Prostate gland (tissue), 2 donors: Measurements from ENCODE around the gene EXOC3. TPM values are rescaled to one million over a fixed set of nuclear protein-coding genes. Genes with fewer than 3 reads are reported as not detected.

Experiments used
- DNase-seq: peaks from one replicate; pipeline ENCODE4 v3.0.0-alpha.2; 2019; ENCODE audit warnings: low spot score
- H3K27ac ChIP-seq, 2 donors: fragments of 200-600 bp; sonication (generic); 2 replicates each; pipeline ENCODE4 v1.5.1; 2017 to 2019
- H3K27me3 ChIP-seq: fragments of 200-600 bp; sonication (generic); replicated peaks from 2 replicates; pipeline ENCODE4 v1.5.1; 2019; ENCODE audit not compliant: insufficient read depth
- H3K36me3 ChIP-seq, 2 donors: fragments of 200-600 bp; sonication (generic); 1 replicate in 1 of 2; 2 replicates in 1 of 2; pipeline versions ENCODE4 v1.5.1 to v1.8.1; 2017 to 2019
- H3K4me1 ChIP-seq: fragments of 200-600 bp; sonication (generic); replicated peaks from 2 replicates; pipeline ENCODE4 v1.5.1; 2019
- H3K4me3 ChIP-seq, 2 donors: fragments of 200-600 bp; sonication (generic); 2 replicates each; pipeline ENCODE4 v1.5.1; 2017 to 2019
- H3K9me3 ChIP-seq: fragments of 200-600 bp; sonication (generic); 2 replicates; pipeline ENCODE4 v1.5.1; 2017
- POLR2A ChIP-seq: fragments of 450-650 bp; IDR thresholded peaks from one replicate; pipeline ENCODE4 v1.6.1; 2016; ENCODE audit warnings: antibody characterized with exemption, mild to moderate bottlenecking
- POLR2AphosphoS5 ChIP-seq: sonication (generic); formaldehyde crosslinking; IDR thresholded peaks from one replicate; pipeline ENCODE4 v1.6.1; 2017; ENCODE audit warnings: antibody characterized with exemption
- WGBS: methylation state at CpG from one replicate; pipeline ENCODE4 v1.1.5; 2018; 5-methylcytosine and 5-hydroxymethylcytosine counted together
- intact Hi-C: fragments of 100-400 bp; cut with DNase I; formaldehyde crosslinking; loops from one replicate; pipeline ENCODE4 v1.14.2; 2022
- total RNA-seq, 2 donors: library from RNA; depleted of rRNA; stranded (reverse); fragments of >200 nt; gene quantifications; one replicate each; pipeline ENCODE4 v1.1.0, GENCODE V29; 2016
- TF ChIP-seq, protein P1 (sequence below), 4 experiments: fragments of 200-600 bp in 2 of 4; fragments of 450-650 bp in 2 of 4; sonication (generic) in 2 of 4; IDR thresholded peaks; 1 replicate in 3 of 4; 2 replicates in 1 of 4; pipeline ENCODE4 v1.5.1; 2016 to 2019; ENCODE audit warnings: antibody characterized with exemption in 4 of 4, mild to moderate bottlenecking in 2 of 4, moderate library complexity in 2 of 4

Gene EXOC3
- total RNA-seq, 2 donors from 2014 or later = 44.3 to 79.7 TPM

- no peaks in the 10 kb centered on the region for H3K4me1 ChIP-seq
- H3K27ac ChIP-seq = no peak overlapping the region
- no peaks in the 10 kb centered on the region for H3K9me3 ChIP-seq
- H3K36me3 ChIP-seq = no peaks in the 10 kb centered on the region
- intact Hi-C loops = no loop called here
- H3K27me3 ChIP-seq = no peaks in the 10 kb centered on the region
- 86% methylated on average over 11 of the region's 11 CpGs for WGBS
- H3K4me3 ChIP-seq = no peak overlapping the region
- TF ChIP-seq POLR2AphosphoS5 = no peak
- no peak for TF ChIP-seq POLR2A
- TF ChIP-seq, protein P1, sequence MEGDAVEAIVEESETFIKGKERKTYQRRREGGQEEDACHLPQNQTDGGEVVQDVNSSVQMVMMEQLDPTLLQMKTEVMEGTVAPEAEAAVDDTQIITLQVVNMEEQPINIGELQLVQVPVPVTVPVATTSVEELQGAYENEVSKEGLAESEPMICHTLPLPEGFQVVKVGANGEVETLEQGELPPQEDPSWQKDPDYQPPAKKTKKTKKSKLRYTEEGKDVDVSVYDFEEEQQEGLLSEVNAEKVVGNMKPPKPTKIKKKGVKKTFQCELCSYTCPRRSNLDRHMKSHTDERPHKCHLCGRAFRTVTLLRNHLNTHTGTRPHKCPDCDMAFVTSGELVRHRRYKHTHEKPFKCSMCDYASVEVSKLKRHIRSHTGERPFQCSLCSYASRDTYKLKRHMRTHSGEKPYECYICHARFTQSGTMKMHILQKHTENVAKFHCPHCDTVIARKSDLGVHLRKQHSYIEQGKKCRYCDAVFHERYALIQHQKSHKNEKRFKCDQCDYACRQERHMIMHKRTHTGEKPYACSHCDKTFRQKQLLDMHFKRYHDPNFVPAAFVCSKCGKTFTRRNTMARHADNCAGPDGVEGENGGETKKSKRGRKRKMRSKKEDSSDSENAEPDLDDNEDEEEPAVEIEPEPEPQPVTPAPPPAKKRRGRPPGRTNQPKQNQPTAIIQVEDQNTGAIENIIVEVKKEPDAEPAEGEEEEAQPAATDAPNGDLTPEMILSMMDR (IDR thresholded peaks at IDR 0.05) = no peak
- no peak for DNase-seq
Measured at GRCh38 chr5:454936-455335, 12.0 kb downstream of the EXOC3 start.

GRCh38 chr5:455806-456205 is 12.8 kb downstream of the EXOC3 start:
- Histone ChIP-seq H3K9me3 (no peaks in the 10 kb centered on the region), H3K4me3 (no peak overlapping the region), H3K4me1 (no peaks in the 10 kb centered on the region), H3K36me3 (no peaks in the 10 kb centered on the region), H3K27me3 (no peaks in the 10 kb centered on the region), H3K27ac (no peak overlapping the region)
- TF ChIP-seq, protein P1 (IDR thresholded peaks at IDR 0.05) = no peak
- TF ChIP-seq POLR2A (no peak), POLR2AphosphoS5 (no peak)
- DNase-seq = no peak
- WGBS = 90% methylated on average over 11 of the region's 11 CpGs
- intact Hi-C loops = no loop called here

DNA sequence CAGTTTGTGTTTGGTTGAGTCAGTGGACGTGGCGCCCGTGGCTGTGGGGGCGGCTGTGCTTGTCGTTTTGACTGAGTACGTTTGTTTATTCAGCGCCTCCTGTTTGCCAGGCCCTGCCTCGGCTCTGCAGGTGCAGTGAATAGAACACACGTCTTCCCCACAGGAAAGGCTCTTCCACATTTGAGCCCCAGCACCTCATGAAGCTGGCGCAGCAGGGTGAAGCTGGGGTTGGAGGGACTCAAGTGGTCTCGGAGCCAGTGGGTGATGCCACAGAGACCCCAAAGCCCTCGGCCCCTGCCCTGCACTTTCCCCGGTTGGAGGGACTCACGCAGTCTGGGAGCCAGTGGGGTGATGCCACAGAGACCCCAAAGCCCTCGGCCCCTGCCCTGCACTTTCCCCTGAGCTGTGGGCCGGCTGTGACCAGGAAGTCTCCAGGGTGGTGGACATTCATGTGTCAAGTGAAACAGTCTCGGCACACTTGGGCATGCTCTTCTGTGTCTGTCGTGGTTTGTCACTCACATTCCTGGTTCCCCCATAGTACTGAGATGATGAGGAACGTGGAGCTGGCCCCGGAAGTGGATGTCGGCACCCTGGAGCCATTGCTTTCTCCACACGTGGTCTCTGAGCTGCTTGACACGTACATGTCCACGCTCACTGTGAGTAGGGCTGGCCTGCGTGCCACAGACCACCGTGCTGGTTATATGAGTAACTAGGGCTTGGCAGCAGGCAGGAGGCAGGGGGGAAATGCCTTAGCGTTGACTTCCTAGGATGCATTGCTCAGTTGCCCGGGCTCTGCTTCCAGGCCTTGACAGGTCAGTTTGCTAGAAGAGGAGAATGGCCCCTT is 13.6 kb downstream of the EXOC3 start:
- Histone ChIP-seq H3K4me3 (no peak overlapping the region), H3K36me3 (no peaks in the 10 kb centered on the region), H3K27ac (no peak overlapping the region), H3K9me3 (no peaks in the 10 kb centered on the region), H3K27me3 (no peaks in the 10 kb centered on the region), H3K4me1 (no peaks in the 10 kb centered on the region)
- TF ChIP-seq POLR2AphosphoS5 (no peak), POLR2A (no peak)
- TF ChIP-seq, protein P1 (IDR thresholded peaks at IDR 0.05) = no peak
- intact Hi-C loops = no loop called here
- WGBS = 91% methylated on average over 27 of the region's 28 CpGs
- no peak for DNase-seq

- no peak overlapping the region for H3K4me3 ChIP-seq
- no peak overlapping the region for H3K27ac ChIP-seq
- no peaks in the 10 kb centered on the region for H3K9me3 ChIP-seq
- no peak for DNase-seq
- no peaks in the 10 kb centered on the region for H3K27me3 ChIP-seq
- TF ChIP-seq POLR2A (no peak), POLR2AphosphoS5 (no peak)
- 89% methylated on average over 19 of the region's 19 CpGs for WGBS
- H3K36me3 ChIP-seq = peaks cover 0 to 6% of the 10 kb centered on the region in 2 donors
- intact Hi-C loops = no loop called here
- H3K4me1 ChIP-seq = no peaks in the 10 kb centered on the region
Measured at GRCh38 chr5:457195-457961, 14.4 kb downstream of the EXOC3 start.

- TF ChIP-seq POLR2AphosphoS5 (no peak), POLR2A (no peak)
- TF ChIP-seq, protein P1 (IDR thresholded peaks at IDR 0.05) = no peak
- no peaks in the 10 kb centered on the region for H3K4me1 ChIP-seq
- no peaks in the 10 kb centered on the region for H3K27me3 ChIP-seq
- WGBS = 67% methylated on average over 17 of the region's 17 CpGs
- peaks cover 0 to 6% of the 10 kb centered on the region in 2 donors for H3K36me3 ChIP-seq
- no peak for DNase-seq
- intact Hi-C loops = no loop called here
- H3K4me3 ChIP-seq = no peak overlapping the region
- H3K9me3 ChIP-seq = no peaks in the 10 kb centered on the region
- H3K27ac ChIP-seq = no peak overlapping the region
Measured at GRCh38 chr5:458547-459353, 15.8 kb downstream of the EXOC3 start.
